Endothelial cell (in vitro differentiated cells): ENCODE measurements around the gene DTWD2. TPM values are rescaled to one million over a fixed set of nuclear protein-coding genes. Genes with fewer than 3 reads are reported as not detected.
A peak's percentile ranks its signal among the peaks of the same experiment; 100 is the strongest.

Source experiments
- DNase-seq: peaks from one replicate; pipeline ENCODE4 v3.0.0; 2021; ENCODE audit warnings: low spot score
- H3K27ac Mint-ChIP-seq: one replicate; pipeline ENCODE4 v1.8.0; 2021; ENCODE audit warnings: mixed read lengths, inconsistent platforms; ENCODE audit not compliant: unreplicated experiment
- H3K27me3 Mint-ChIP-seq: one replicate; pipeline ENCODE4 v1.8.0; 2021; ENCODE audit warnings: mild to moderate bottlenecking, moderate library complexity, mixed read lengths, inconsistent platforms; ENCODE audit not compliant: unreplicated experiment
- H3K36me3 Mint-ChIP-seq: one replicate; pipeline ENCODE4 v1.8.0; 2021; ENCODE audit warnings: mild to moderate bottlenecking, low read depth, mixed read lengths, inconsistent platforms; ENCODE audit not compliant: unreplicated experiment
- H3K4me1 Mint-ChIP-seq: one replicate; pipeline ENCODE4 v1.8.0; 2021; ENCODE audit warnings: mild to moderate bottlenecking, mixed read lengths, inconsistent platforms; ENCODE audit not compliant: unreplicated experiment
- H3K4me3 Mint-ChIP-seq: one replicate; pipeline ENCODE4 v1.8.0; 2021; ENCODE audit warnings: mild to moderate bottlenecking, mixed read lengths, inconsistent platforms; ENCODE audit not compliant: unreplicated experiment
- H3K9me3 Mint-ChIP-seq: one replicate; pipeline ENCODE4 v1.8.0; 2021; ENCODE audit warnings: mixed read lengths, inconsistent platforms; ENCODE audit not compliant: unreplicated experiment
- long read RNA-seq: library from polyadenylated mRNA; unstranded; transcript quantifications from one replicate; pipeline ENCODE4 v2.0.0, GENCODE V29; 2020; ENCODE audit not compliant: unreplicated experiment
- total RNA-seq: library from RNA; stranded (reverse); fragmentation: NEBNext Ultra II Directional; extraction: Animal tissue kit (Norgen Biotek cat#: 25700); gene quantifications from one replicate; pipeline ENCODE4 v1.2.1, GENCODE V29; 2021; ENCODE audit not compliant: unreplicated experiment
- TF ChIP-seq, protein P1 (sequence below): fragments of 200-600 bp; sonication (generic); IDR thresholded peaks from one replicate; pipeline ENCODE4 v1.5.0; 2021; ENCODE audit warnings: antibody characterized with exemption; ENCODE audit not compliant: unreplicated experiment

Gene DTWD2, protein sequence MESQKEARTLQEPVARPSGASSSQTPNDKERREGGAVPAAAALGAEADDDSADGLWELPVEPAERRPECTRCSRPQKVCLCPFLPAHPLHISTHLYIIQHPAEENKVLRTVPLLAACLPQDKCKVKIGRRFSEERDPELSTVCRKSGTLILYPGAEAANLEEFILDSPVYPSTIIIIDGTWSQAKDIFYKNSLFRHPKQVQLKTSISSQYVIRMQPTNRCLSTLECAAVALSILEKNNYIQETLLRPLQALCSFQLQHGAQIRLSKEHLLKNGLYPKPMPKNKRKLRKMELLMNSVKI
- total RNA-seq, result 2.7 TPM
- long read RNA-seq, result 0 reads

DNA sequence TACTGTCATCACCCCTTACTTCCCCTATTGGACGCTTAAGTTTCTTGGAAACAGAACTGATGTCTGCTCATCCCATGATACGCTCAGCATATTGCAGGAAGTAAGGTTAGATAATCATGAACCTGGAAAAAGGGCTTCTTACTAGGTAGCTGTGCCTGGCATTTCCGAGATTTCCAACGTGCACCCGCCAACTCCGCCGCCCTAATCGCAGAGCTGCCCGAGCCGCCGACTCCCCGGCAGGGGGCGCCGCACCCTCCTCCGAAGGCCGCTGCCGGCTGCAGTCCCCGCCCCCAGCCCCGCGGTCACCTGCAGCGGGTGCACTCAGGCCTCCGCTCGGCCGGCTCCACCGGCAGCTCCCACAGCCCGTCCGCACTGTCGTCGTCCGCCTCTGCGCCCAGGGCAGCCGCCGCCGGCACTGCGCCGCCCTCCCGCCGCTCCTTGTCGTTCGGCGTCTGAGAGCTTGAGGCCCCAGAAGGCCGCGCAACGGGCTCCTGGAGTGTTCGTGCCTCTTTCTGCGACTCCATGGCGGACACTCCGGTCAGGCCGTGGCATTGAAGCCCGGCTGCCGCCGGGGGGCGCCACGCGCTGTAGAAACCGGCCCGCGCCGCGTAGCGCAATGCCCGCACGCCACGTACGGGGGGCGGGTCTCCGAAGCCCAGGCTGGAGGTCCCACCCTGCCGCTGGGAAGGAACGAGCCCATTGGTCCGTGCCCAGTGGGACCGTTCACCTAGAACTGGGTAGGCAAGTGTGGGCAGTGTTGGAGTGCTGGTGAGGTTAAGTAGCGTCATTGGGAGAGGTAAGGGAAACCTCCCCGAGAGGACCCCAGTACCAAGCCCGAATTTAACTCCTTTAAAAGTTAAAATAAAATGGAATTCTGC lies at the start of gene DTWD2:
TSS of gene DTWD2 (minus strand) at position 560 of the 878 bp plus-strand sequence. CDS start at position 524, 36 bp downstream.
- Mint-ChIP-seq H3K27ac (no peak within 1 kb of the TSS), H3K36me3 (no peaks in the 10 kb centered on the region), H3K4me1 (no peaks in the 10 kb centered on the region), H3K4me3 (peak within 1 kb of the TSS; percentile 25), H3K9me3 (no peaks in the 10 kb centered on the region), H3K27me3 (no peaks in the 10 kb centered on the region)
- TF ChIP-seq, protein P1, sequence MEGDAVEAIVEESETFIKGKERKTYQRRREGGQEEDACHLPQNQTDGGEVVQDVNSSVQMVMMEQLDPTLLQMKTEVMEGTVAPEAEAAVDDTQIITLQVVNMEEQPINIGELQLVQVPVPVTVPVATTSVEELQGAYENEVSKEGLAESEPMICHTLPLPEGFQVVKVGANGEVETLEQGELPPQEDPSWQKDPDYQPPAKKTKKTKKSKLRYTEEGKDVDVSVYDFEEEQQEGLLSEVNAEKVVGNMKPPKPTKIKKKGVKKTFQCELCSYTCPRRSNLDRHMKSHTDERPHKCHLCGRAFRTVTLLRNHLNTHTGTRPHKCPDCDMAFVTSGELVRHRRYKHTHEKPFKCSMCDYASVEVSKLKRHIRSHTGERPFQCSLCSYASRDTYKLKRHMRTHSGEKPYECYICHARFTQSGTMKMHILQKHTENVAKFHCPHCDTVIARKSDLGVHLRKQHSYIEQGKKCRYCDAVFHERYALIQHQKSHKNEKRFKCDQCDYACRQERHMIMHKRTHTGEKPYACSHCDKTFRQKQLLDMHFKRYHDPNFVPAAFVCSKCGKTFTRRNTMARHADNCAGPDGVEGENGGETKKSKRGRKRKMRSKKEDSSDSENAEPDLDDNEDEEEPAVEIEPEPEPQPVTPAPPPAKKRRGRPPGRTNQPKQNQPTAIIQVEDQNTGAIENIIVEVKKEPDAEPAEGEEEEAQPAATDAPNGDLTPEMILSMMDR, result peak; percentile 95
- peak; percentile 98 for DNase-seq

DNA sequence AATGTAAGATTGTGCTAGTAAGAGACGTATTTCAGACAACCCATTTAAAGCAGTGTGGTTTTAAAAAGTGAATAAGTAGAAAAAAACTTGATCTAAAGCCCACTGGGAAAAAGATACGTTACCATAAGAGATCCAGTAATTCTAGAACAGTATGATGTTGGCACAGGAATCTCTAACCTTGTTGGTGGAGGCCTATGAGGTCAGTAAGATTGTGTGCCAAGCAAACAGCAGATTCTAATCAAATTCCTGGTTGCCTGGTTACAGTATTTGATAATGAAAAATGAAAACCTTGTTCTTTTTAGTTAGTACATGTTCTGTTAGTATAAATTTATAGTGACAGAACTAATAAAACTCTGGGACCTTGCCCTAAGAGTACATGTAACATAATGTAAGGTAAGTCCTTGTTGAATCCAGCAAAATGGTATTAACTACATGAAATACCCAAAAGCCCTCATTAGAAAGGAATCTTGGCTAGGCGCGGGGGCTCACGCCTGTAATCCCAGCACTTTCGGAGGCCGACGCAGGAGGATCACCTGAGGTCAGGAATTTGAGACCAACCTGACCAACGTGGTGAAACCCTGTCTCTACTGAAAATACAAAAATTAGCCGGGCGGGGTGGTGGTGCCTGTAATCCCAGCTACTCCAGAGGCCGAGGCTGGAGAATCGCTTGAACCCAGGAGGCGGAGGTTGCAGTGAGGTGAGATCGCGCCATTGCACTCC lies 49.3 kb upstream of the DTWD2 start:
- H3K4me1 Mint-ChIP-seq, result peaks cover 3% of the 10 kb centered on the region
- no peaks in the 10 kb centered on the region for H3K27me3 Mint-ChIP-seq
- H3K36me3 Mint-ChIP-seq, result no peaks in the 10 kb centered on the region
- no peak overlapping the region for H3K4me3 Mint-ChIP-seq
- no peaks in the 10 kb centered on the region for H3K9me3 Mint-ChIP-seq
- DNase-seq, result no peak
- TF ChIP-seq, protein P1, result no peak
- H3K27ac Mint-ChIP-seq, result no peak overlapping the region

DNA sequence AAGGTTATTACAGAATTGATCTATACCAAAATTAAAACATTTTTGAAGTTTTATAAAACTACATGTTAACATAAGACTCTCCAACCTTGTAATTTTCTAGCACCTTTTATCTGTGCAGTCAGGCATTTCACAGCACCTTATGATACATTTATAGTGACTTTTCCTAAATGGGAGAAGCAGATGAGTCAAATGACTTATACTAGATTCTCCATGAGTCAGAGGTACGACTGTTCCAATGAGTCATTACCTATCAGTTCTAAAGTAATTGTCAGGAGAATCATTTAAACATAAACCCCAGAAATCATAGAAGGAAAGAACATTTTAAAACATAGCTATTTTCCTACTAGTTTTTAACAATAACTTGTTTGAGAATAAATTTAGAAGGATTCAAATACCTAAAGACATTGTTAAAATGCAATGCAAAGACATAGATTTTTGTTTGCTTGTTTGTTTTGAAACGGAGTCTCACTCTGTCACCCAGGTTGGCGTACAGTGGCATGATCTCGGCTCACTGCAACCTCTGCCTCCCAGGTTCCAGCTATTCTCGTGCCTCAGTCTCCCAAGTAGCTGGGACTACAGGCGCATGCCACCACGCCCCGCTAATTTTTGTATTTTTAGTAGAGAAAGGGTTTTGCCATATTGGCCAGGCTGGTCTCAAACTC lies 47.9 kb upstream of the DTWD2 start:
- Mint-ChIP-seq H3K9me3 (no peaks in the 10 kb centered on the region), H3K27me3 (no peaks in the 10 kb centered on the region), H3K4me3 (no peak overlapping the region), H3K4me1 (peaks cover 3% of the 10 kb centered on the region), H3K36me3 (no peaks in the 10 kb centered on the region), H3K27ac (no peak overlapping the region)
- TF ChIP-seq, protein P1, result no peak
- no peak for DNase-seq

DNA sequence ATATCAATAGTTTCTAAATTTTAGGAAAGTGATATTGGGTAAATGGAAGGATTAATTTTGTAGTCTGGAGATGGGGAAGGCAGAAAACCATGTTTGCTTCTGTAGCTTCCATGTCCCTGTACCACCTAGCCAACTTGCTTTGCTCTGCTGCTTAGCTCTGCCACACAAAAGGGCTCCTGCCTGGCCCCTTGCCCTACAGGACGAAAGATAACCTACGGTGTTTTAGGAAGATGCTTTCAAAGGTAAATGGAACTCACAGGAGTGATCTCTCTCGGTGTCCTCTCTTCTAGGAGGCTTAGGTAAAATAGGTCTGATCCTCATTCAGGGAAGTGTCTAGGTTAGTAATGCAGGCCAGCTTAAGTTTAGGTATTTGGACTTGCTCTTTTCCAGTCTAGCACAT lies 44.8 kb upstream of the DTWD2 start:
- Mint-ChIP-seq H3K9me3 (no peaks in the 10 kb centered on the region), H3K36me3 (no peaks in the 10 kb centered on the region), H3K4me3 (no peak overlapping the region), H3K4me1 (no peaks in the 10 kb centered on the region), H3K27me3 (no peaks in the 10 kb centered on the region), H3K27ac (no peak overlapping the region)
- TF ChIP-seq, protein P1, result no peak
- DNase-seq, result no peak
